ENCODE data around the gene RTF1. TPM values are rescaled to one million over a fixed set of nuclear protein-coding genes. Genes with fewer than 3 reads are reported as not detected.
A peak's percentile ranks its signal among the peaks of the same experiment; 100 is the strongest.

RTF1 gene
- total RNA-seq, 1 donor from 2014 or later: 30.5 TPM

GRCh38 chr15:41392659-41393058 is 24.2 kb upstream of the RTF1 start:
- Mint-ChIP-seq H3K36me3 (ENCODE audit: low read depth) (peaks cover 27% of the 10 kb centered on the region), H3K4me3 (ENCODE audit: unreplicated experiment) (no peak overlapping the region), H3K4me1 (ENCODE audit: low read depth) (no peaks in the 10 kb centered on the region), H3K27me3 (ENCODE audit: low read depth) (no peaks in the 10 kb centered on the region), H3K9me3 (ENCODE audit: low read depth) (no peaks in the 10 kb centered on the region), H3K27ac (ENCODE audit: unreplicated experiment) (no peak overlapping the region)
- DNase-seq (ENCODE audit: low spot score): no peak
- TF ChIP-seq, protein P1, sequence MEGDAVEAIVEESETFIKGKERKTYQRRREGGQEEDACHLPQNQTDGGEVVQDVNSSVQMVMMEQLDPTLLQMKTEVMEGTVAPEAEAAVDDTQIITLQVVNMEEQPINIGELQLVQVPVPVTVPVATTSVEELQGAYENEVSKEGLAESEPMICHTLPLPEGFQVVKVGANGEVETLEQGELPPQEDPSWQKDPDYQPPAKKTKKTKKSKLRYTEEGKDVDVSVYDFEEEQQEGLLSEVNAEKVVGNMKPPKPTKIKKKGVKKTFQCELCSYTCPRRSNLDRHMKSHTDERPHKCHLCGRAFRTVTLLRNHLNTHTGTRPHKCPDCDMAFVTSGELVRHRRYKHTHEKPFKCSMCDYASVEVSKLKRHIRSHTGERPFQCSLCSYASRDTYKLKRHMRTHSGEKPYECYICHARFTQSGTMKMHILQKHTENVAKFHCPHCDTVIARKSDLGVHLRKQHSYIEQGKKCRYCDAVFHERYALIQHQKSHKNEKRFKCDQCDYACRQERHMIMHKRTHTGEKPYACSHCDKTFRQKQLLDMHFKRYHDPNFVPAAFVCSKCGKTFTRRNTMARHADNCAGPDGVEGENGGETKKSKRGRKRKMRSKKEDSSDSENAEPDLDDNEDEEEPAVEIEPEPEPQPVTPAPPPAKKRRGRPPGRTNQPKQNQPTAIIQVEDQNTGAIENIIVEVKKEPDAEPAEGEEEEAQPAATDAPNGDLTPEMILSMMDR (IDR thresholded peaks at IDR 0.05): no peak

DNA sequence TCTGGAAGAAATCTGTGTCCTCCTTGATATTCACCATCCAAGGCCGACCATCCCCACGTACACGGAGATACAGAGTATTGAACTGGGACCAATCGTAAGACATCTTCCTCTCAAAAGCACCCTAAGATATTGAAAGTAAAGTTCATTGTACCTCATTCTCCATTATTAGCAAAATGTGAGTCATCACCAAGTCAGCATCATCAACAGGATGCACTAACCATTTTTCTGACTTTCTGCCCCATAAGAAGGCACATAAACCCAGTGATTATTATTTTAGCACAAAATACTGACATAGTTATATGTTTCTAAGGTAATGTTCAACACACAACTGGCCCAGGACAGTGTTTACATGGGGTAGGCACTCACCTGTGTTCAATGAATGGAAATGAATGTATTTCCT is 22.0 kb upstream of the RTF1 start:
- H3K4me1 Mint-ChIP-seq (ENCODE audit: low read depth): no peaks in the 10 kb centered on the region
- TF ChIP-seq, protein P1 (IDR thresholded peaks at IDR 0.05): no peak
- H3K36me3 Mint-ChIP-seq (ENCODE audit: low read depth): peaks cover 22% of the 10 kb centered on the region
- no peak overlapping the region for H3K4me3 Mint-ChIP-seq (ENCODE audit: unreplicated experiment)
- H3K9me3 Mint-ChIP-seq (ENCODE audit: low read depth): no peaks in the 10 kb centered on the region
- H3K27me3 Mint-ChIP-seq (ENCODE audit: low read depth): no peaks in the 10 kb centered on the region
- no peak overlapping the region for H3K27ac Mint-ChIP-seq (ENCODE audit: unreplicated experiment)
- DNase-seq (ENCODE audit: low spot score): no peak

DNA sequence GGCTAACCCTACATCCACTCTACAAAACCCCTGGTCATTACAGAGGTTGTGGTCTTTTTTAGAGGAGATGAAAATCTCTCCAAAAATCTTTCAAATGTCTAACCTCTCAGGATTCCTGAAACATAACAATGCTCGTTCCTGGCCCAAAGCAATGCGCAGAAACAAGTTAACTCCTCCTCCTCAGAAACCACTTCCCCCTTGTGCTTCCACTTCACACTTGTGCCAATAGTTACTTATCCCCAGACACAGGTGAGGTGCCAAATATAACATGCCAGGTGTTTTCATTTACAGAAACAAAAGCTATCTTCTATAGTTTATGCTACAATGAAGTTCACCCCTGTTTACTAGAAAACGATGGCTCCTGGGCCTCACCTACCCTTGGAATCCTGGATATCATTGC is 20.8 kb upstream of the RTF1 start:
- Mint-ChIP-seq H3K27me3 (ENCODE audit: low read depth) (no peaks in the 10 kb centered on the region), H3K9me3 (ENCODE audit: low read depth) (no peaks in the 10 kb centered on the region), H3K4me1 (ENCODE audit: low read depth) (peaks cover 3% of the 10 kb centered on the region), H3K36me3 (ENCODE audit: low read depth) (peaks cover 22% of the 10 kb centered on the region), H3K27ac (ENCODE audit: unreplicated experiment) (no peak overlapping the region), H3K4me3 (ENCODE audit: unreplicated experiment) (no peak overlapping the region)
- TF ChIP-seq, protein P1 (IDR thresholded peaks at IDR 0.05): no peak
- DNase-seq (ENCODE audit: low spot score): no peak

DNA sequence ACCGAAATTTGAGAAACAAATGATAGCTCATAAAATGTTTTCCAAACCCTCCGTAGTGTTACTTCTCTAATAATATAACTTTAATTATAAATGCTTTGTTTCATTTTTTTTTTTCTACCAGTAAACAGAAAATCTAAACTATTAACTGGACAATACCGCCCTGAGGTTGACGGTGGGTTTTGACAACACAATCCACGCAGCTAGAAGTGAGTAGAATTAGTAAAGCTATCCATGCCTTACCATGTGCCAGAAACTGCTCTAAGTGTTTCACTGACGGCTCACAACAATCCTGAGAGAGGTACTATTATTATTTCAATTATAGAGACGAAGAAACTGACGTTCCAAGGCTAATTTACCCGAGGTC is 15.0 kb upstream of the RTF1 start:
- H3K27me3 Mint-ChIP-seq (ENCODE audit: low read depth): no peaks in the 10 kb centered on the region
- H3K4me1 Mint-ChIP-seq (ENCODE audit: low read depth): peaks cover 21% of the 10 kb centered on the region
- no peak for DNase-seq (ENCODE audit: low spot score)
- H3K4me3 Mint-ChIP-seq (ENCODE audit: unreplicated experiment): peak overlapping the region; percentile 87
- H3K9me3 Mint-ChIP-seq (ENCODE audit: low read depth): no peaks in the 10 kb centered on the region
- H3K27ac Mint-ChIP-seq (ENCODE audit: unreplicated experiment): peak overlapping the region; percentile 91
- TF ChIP-seq, protein P1 (IDR thresholded peaks at IDR 0.05): no peak
- H3K36me3 Mint-ChIP-seq (ENCODE audit: low read depth): no peaks in the 10 kb centered on the region

GRCh38 chr15:41407341-41407740 is 9.6 kb upstream of the RTF1 start:
- H3K27me3 Mint-ChIP-seq (ENCODE audit: low read depth): no peaks in the 10 kb centered on the region
- no peak for DNase-seq (ENCODE audit: low spot score)
- H3K27ac Mint-ChIP-seq (ENCODE audit: unreplicated experiment): no peak overlapping the region
- H3K36me3 Mint-ChIP-seq (ENCODE audit: low read depth): no peaks in the 10 kb centered on the region
- TF ChIP-seq, protein P1 (IDR thresholded peaks at IDR 0.05): no peak
- no peak overlapping the region for H3K4me3 Mint-ChIP-seq (ENCODE audit: unreplicated experiment)
- H3K4me1 Mint-ChIP-seq (ENCODE audit: low read depth): peaks cover 13% of the 10 kb centered on the region
- no peaks in the 10 kb centered on the region for H3K9me3 Mint-ChIP-seq (ENCODE audit: low read depth)
